T-helper 2 cell (primary cell): ENCODE measurements around the gene LY9.
"Not testable (repeated sequence)": the region's sequence is repeated elsewhere in the genome, so short reads cannot be mapped to it uniquely, and the experiment has no call there.

Source experiments
- DNase-seq, 5 experiments: peaks; one replicate each; pipeline versions ENCODE4 v3.0.0 to v3.0.0-alpha.2; 2012 to 2022

LY9 gene

DNA sequence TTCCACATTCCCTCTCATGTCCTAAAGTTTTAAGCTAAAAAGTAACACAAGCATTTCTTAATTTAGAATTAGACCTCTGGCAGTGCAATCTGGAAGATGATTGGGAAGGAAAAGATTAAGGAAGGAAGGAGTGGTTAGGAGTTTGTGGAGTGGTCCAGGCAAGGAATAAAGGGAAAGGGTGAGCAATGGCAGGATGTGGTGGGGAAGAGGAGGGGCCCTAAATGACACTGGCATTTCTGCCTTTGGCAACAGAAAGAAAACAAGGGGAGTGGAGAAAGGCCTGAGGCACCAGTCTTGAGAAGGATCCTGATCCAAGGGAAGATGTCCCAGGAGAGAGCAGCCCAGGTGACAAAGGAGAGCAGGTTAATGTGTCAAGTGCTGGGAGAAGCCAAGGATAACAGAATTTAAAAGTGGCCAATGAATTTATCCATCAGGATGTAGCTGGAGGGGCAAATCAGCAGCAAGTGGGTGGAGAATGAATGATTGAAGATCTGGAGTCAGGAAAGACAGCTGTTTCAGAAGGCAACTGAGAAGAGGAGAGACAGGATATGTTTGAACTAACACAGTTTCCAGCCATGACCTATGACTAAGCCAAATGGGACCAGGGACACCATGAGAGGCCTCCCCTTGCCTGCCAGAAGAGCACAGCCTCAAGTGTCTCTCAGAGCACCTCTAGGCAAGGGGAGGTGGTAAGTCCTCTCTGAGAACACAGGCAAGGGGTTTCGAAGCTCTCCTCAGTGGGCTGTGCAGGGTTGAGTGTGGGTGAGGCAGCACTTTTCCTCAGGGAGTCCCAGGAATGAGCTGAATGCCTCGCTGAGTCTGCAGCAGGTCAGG is 20.9 kb upstream of the LY9 start:
- DNase-seq: no peak

DNA sequence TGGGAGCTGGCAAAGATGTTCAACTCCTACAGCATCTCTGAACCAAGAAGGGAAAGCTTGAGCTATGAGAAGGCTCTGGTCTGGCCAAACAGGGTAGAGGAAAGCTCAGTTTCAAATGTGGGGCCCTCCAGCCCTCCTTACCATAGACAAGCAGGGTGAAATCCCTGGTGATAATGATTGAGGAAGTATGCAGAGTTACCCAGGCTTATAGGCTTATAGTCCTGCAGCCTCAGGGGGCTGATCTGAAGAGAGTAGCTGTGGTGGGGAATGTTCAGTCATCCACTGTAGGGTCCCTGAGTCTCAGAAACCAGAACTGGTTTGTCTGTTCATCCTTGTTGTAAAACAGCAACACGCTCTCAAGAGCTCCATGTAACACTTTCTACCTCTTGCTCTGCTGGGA is 19.8 kb upstream of the LY9 start:
- no peak for DNase-seq

DNA sequence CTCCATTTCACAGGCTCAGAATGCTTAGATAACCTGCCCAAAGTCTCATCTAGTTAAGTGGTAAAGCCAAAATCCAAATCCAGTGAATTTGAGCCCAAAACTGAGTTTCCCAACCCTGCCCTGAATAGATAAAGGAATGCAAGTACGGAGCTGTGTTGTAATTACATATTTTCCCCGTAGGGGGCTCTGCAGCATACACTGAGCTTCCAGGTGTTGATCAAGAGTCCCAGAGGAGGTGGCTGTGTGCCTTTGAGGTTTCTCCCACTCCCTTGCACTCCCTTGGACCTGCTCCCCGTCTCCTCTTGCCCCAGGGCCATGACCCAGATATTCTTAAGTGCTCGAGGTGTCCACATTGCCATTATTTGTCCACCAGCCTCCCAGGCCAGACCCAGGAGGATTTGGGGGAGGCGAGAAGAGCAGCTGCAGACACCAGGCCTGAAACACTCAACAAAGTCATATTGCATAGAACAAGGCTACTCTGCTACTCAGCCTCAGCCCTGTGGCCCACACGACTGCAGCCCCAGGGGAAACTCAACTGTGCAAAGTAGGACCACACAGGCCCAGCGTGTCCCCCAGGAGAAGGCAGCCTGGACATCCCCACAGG is 18.4 kb upstream of the LY9 start:
- peak in 3 of 5 experiments; percentile 26 to 63 (median 54) for DNase-seq

DNA sequence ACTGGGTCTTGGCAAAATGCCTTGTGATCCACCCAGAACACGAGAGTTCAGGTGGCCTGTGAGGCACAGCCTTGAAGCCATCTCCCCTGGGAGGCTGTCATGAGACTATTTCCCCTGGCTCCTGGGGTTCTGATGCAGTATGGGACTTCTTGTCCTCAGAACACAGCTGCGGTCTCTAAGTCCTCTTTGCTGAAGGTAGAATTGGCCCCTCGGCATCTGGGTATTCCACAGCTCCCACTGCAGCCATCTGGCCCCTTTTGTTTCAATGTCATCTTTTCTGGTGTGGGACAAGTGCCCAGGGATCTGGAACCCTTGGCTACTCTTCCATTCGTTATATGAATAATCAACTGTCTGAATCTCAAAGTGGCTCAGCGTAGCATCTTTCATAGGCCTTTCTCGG is 17.0 kb upstream of the LY9 start:
- DNase-seq: no peak

DNA sequence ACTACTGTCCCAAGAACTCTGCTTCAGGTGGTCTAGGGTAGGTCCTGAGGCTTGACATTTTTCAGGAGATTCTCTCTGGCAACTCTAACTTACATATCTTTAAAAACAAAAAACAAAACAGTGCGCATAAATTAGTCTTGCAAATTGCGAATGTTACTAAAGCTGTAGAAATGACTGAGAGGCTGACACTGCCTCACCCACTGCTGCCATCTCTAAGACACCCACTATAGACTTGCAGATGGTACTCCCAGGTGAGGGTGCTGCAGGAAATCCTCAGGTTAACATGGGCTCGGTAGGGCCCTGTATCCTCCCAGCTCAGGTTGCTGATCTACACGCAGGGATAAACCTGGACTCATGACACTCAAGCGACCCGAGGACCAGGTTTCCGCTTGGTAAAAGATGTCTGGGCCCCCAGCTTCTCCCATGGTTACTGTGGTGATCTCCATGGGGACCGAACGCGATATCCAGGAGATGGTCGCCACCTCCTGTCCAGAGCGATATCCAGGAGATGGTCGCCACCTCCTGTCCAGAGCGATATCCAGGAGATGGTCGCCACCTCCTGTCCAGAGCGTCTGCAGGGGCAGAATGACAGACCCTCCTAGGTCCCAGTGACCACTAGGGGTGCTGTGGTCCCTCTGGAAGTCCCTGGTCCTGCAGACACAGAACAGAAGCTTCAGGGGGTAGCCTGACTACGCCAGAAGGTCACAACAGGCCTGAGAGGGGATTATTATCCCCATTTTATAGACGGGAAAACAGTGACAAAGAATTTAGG is 16.2 kb upstream of the LY9 start:
- DNase-seq: peak in 2 of 5 experiments; percentile 24 to 39

DNA sequence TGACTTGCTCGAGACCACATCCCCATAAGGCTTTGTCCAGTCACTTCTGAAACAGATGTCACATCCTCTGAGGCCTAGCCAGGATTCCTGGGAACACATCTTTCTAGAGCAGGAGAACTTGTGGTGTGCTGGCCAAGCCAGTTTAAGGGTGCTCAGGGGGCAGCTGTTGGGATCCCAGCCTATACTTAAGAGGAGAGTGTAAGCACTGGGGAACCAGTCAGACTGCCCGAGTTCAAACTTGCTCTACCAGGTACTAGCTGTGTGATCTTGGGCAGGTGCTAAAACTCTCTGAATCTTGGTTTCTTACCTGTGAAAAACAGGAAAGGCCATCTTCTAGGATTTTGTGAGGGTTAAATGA is 15.6 kb upstream of the LY9 start:
- DNase-seq: no peak

- DNase-seq: no peak
Measured at GRCh38 chr1:160781186-160781766, 14.7 kb upstream of the LY9 start.

- DNase-seq: peak in 1 of 5 experiments; percentile 91
Measured at GRCh38 chr1:160781914-160782689, 13.9 kb upstream of the LY9 start.

GRCh38 chr1:160782988-160783765 is 12.8 kb upstream of the LY9 start:
- DNase-seq: not testable (repeated sequence)

DNA sequence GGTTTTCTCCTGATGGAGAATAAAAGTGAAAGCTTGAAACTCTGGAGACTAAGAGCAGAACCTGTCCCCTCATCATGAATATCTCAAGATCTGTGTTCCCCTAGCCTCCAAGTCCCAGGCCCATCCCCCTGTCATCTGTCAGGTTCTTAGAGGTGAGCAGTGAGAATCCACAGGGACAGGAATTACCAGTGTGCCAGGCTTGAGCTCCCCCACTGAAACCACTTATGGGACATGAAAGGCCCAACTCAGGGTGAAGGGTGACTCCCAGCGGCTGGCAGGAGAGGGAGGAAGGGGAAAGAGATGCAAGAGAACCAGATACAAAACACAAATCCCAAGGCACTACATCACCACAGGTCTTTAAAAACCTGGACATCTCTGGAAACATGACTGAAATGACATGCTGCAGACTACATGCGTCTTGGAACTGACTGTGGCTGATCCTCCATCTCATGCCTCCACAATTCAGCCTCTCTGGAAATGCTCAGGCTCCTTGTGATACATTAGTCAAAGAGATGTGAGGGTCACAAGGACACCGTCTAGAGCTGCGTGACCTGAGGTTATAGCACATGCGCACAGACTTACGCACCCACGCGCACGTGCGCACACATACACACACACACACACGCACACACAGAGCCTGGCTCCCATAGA is 6.8 kb upstream of the LY9 start:
- no peak for DNase-seq

DNA sequence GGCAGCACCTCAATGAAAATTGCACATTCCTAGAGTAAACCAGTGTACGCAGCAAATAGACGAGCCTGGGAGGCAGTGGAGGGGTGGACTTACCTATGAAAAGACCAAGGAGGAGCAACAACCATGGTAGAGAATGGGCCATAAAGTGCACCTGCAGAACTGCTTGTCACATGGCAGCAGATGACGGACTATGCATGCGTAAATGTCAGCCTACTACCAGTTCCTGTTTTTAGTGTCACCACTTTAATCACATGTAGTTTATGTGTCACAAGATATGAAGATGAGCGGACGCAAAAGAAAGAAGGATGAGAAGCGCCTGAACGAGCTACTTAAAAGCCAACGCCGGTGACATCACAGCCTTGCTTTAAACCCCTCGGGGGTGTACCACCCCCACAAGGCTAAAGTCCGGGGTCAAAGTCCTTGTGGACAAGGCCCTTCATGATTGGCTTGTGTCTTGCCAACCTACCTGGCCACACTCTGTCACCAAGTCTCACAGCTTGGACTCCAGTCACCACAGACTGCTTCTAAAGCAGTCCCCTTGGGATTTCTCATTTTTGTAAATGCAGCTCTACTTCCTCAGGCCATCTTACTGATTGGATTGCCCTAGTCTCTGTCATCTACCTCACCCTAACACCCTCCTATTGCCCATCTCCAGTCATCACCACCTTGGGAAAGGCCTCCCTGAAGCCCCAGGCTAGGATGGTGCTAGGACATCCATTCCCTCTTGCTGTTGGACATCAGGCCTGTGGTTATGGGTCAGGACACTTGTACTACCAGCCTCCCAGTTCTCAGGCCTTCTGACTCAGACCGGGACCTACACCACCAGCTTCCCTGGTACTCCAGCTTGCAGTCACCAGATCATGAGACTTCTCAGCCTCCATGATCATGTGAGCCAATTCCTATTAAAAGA is 6.0 kb upstream of the LY9 start:
- no peak for DNase-seq

DNA sequence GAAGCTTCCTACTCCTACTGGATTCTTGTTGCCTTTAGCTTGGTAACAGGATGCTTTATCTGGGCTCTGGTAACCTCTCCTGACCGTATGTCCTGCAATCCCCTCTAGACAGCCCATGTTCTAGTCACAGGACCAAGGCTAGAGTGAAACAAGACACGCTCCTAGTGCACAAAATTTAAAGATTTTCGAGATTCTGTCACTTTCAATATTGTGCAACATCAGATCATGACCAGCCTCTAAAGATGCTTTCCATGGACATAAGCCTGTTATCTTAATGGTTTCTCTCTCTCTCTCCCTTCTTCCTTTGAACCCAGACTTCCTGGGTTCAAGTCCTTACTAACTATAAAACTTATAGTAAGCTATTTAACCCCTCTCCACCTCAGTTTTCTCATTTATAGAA is 1.6 kb upstream of the LY9 start:
- no peak for DNase-seq

GRCh38 chr1:160797271-160797709 is 1.3 kb downstream of the LY9 start:
- peak in 1 of 5 experiments; percentile 57 for DNase-seq

GRCh38 chr1:160797861-160798273 is 1.9 kb downstream of the LY9 start:
- peak in 4 of 5 experiments; percentile 35 to 93 (median 42) for DNase-seq

DNA sequence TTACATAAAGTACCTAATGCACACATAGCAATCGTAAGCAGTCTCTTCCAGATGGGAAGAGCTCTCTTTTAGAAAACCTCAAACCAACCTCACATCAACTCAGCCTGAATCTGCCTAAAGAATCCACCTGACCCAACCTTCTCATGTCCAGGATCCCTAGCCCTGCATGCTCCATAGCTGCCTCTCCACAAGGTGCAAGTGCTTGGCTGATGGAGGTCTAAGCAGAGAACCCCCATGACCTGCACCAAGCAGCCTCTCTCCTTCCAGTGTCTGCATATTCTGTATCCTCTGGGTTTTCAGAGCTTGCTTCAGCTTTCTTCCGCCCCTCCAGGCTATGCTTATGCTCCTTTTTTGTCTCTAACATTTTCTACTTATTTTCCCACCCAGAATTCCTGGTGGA is 2.5 kb downstream of the LY9 start:
- no peak for DNase-seq

DNA sequence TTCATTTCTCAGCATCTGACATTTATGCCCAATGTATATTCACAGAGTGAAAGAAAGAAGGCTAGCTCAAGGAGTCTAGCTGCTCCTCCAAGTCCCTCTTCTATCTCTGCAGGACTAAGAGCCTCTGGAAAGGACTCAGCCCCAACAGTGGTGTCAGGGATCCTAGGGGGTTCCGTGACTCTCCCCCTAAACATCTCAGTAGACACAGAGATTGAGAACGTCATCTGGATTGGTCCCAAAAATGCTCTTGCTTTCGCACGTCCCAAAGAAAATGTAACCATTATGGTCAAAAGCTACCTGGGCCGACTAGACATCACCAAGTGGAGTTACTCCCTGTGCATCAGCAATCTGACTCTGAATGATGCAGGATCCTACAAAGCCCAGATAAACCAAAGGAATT is 3.7 kb downstream of the LY9 start:
- DNase-seq: no peak

- DNase-seq: no peak
Measured at GRCh38 chr1:160800142-160800541, 4.2 kb downstream of the LY9 start.

GRCh38 chr1:160800645-160801408 is 4.9 kb downstream of the LY9 start:
- peak in 2 of 5 experiments; percentile 33 to 80 for DNase-seq
